ENCODE data around the gene FOXRED1. TPM values are rescaled to one million over a fixed set of nuclear protein-coding genes. Genes with fewer than 3 reads are reported as not detected.
"Not testable (repeated sequence)": the region's sequence is repeated elsewhere in the genome, so short reads cannot be mapped to it uniquely, and the experiment has no call there.

Gene FOXRED1
- 32.1 and 39.8 TPM in 2 replicates for total RNA-seq
- 29.9 TPM for polyA plus RNA-seq (2012)

- DNase-seq (ENCODE audit: low read depth), result peak; percentile 99
Observed at GRCh38 chr11:126268708-126269579, at the start of gene FOXRED1, which contains the start of gene SRPRA. Gene FOXRED1 (plus strand): TSS chr11:126269154. CDS start chr11:126269207, 53 bp downstream. Gene SRPRA (minus strand): TSS chr11:126268895. CDS start chr11:126268804, 91 bp downstream.

- no peak for DNase-seq (ENCODE audit: low read depth)
Observed at GRCh38 chr11:126219547-126219946, 49.4 kb upstream of the FOXRED1 start.

- DNase-seq (ENCODE audit: low read depth), result no peak
Observed at GRCh38 chr11:126224647-126225294, 44.2 kb upstream of the FOXRED1 start.

- DNase-seq (ENCODE audit: low read depth), result no peak
Observed at GRCh38 chr11:126225295-126225665, 43.7 kb upstream of the FOXRED1 start.

GRCh38 chr11:126226334-126227084, 42.4 kb upstream of the FOXRED1 start:
- DNase-seq (ENCODE audit: low read depth), result no peak

- peak; percentile 23 for DNase-seq (ENCODE audit: low read depth)
Observed at GRCh38 chr11:126229858-126230540, 39.0 kb upstream of the FOXRED1 start.

- peak; percentile 58 for DNase-seq (ENCODE audit: low read depth)
Observed at GRCh38 chr11:126231725-126232459, 37.1 kb upstream of the FOXRED1 start.

GRCh38 chr11:126232683-126233082, 36.3 kb upstream of the FOXRED1 start:
- no peak for DNase-seq (ENCODE audit: low read depth)

GRCh38 chr11:126233391-126233790, 35.6 kb upstream of the FOXRED1 start:
- peak; percentile 9 for DNase-seq (ENCODE audit: low read depth)

GRCh38 chr11:126246636-126247035, 22.3 kb upstream of the FOXRED1 start:
- no peak for DNase-seq (ENCODE audit: low read depth)

- DNase-seq (ENCODE audit: low read depth), result no peak
Observed at GRCh38 chr11:126253265-126253664, 15.7 kb upstream of the FOXRED1 start.

- no peak for DNase-seq (ENCODE audit: low read depth)
Observed at GRCh38 chr11:126254819-126255218, 14.1 kb upstream of the FOXRED1 start.

GRCh38 chr11:126255507-126255906, 13.4 kb upstream of the FOXRED1 start:
- DNase-seq (ENCODE audit: low read depth), result not testable (repeated sequence)

- no peak for DNase-seq (ENCODE audit: low read depth)
Observed at GRCh38 chr11:126256216-126256615, 12.7 kb upstream of the FOXRED1 start.

- DNase-seq (ENCODE audit: low read depth), result no peak
Observed at GRCh38 chr11:126257144-126257543, 11.8 kb upstream of the FOXRED1 start.

GRCh38 chr11:126257764-126258163, 11.2 kb upstream of the FOXRED1 start:
- peak; percentile 15 for DNase-seq (ENCODE audit: low read depth)

GRCh38 chr11:126262216-126262615, 6.7 kb upstream of the FOXRED1 start:
- DNase-seq (ENCODE audit: low read depth), result no peak

GRCh38 chr11:126263489-126263888, 5.5 kb upstream of the FOXRED1 start:
- no peak for DNase-seq (ENCODE audit: low read depth)

GRCh38 chr11:126265811-126266210, 3.1 kb upstream of the FOXRED1 start:
- DNase-seq (ENCODE audit: low read depth), result peak; percentile 11

- no peak for DNase-seq (ENCODE audit: low read depth)
Observed at GRCh38 chr11:126267650-126268049, 1.3 kb upstream of the FOXRED1 start.

All from myocyte (in vitro differentiated cells).